Measurements from ENCODE around the gene PTPRM. TPM values are rescaled to one million over a fixed set of nuclear protein-coding genes. Genes with fewer than 3 reads are reported as not detected.

The PTPRM gene
- total and polyA plus RNA-seq, 2 of the 8 experiments (the other 6 are each of a cell fraction or from before 2014, with no cell fraction given): 4.1 to 7.0 TPM

DNA sequence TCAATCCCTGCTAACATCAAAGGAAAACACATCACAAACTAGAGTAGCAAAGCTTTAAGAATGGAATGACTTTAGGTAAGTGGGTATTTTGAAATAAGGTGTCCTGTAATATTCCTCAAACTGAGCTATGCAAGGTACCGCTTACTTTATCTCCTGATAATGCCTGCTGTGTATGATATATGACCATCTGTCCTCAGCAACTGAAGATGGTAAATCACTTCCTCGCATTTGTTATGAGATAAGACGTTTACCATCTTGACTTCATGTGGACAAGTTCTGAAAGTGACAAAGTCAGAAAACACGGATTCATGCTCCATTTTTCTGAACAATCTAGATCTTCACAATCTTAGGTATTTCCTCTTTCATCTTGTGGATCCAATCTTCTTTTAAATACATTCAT, 49.3 kb upstream of the PTPRM start:
- no peaks in the 10 kb centered on the region for H3K23me2 ChIP-seq (ENCODE audit: low read depth, low read length)
- no peak overlapping the region for H3K4ac ChIP-seq (replicated peaks; ENCODE audit: insufficient read length, low read depth, low read length)
- no peak overlapping the region for H2BK5ac ChIP-seq (ENCODE audit: low read depth, low read length)
- H3K27ac ChIP-seq (ENCODE audit: low read depth, low read length): no peak overlapping the region
- FAIRE-seq (no peak), DNase-seq (ENCODE audit: low read depth in 1 of 2, low spot score in 2 of 2) (no peak)
- no peak overlapping the region for H2AK5ac ChIP-seq (ENCODE audit: low read depth, low read length)
- WGBS, 2 experiments (ENCODE audit: extremely low coverage in 1 of 2, insufficient coverage in 1 of 2, insufficient read length in 1 of 2, insufficient replicate concordance in 2 of 2, low coverage in 1 of 2, low lambda C conversion rate in 2 of 2, missing lambda C conversion rate in 1 of 2): 94% methylated on average over 4 of the region's 4 CpGs; no CpG with 5 or more reads in 1 of the 2 experiments
- no peak overlapping the region for H2BK20ac ChIP-seq (ENCODE audit: low read length)
- H3K36me3 ChIP-seq (ENCODE audit: control insufficient read depth in 2 of 4, insufficient read depth in 4 of 4, low read length in 3 of 4): no peaks in the 10 kb centered on the region
- peaks cover 0 to 25% (median 7%) of the 10 kb centered on the region in 4 experiments; a peak in 5 of 7 replicates for H3K4me1 ChIP-seq (replicated peaks in 1 of 4; ENCODE audit: control insufficient read depth in 3 of 4, insufficient read depth in 4 of 4, low read length in 3 of 4)
- POLR2A ChIA-PET (ENCODE audit: partially characterized antibody): no interaction called here
- no peaks in the 10 kb centered on the region for H4K20me1 ChIP-seq (replicated peaks in 1 of 2; ENCODE audit: control insufficient read depth in 1 of 2, insufficient read depth in 2 of 2, low read length in 2 of 2)
- no peaks in the 10 kb centered on the region for H3K79me2 ChIP-seq (ENCODE audit: control insufficient read depth in 1 of 2, insufficient read depth in 2 of 2, low read length in 2 of 2)
- H2AFZ ChIP-seq (ENCODE audit: low read length): no peak overlapping the region
- no peak overlapping the region for H4K5ac ChIP-seq (ENCODE audit: insufficient read length, low read depth, low read length)
- CTCF ChIA-PET (ENCODE audit: partially characterized antibody): interaction anchor here (1.3 kb wide), 1 partner anchor 19 kb away, joined by 3 read pairs; no protein-coding TSS in a partner anchor
- no peak overlapping the region for H2BK120ac ChIP-seq (replicated peaks; ENCODE audit: low read depth, low read length)
- H3K56ac ChIP-seq (replicated peaks; ENCODE audit: insufficient read length, low read depth, low read length): no peak overlapping the region
- H3K18ac ChIP-seq (ENCODE audit: extremely low read depth, low read length): no peak overlapping the region
- no peaks in the 10 kb centered on the region for H3K27me3 ChIP-seq (replicated peaks in 1 of 4; ENCODE audit: control insufficient read depth in 3 of 4, extremely low read depth in 1 of 4, insufficient read depth in 3 of 4, low read length in 3 of 4)
- no peak overlapping the region for H2BK15ac ChIP-seq (ENCODE audit: low read length)
- no peak overlapping the region for H4K91ac ChIP-seq (replicated peaks; ENCODE audit: insufficient read length, low read length)
- no peak overlapping the region for H3K4me2 ChIP-seq (ENCODE audit: insufficient read depth in 1 of 2, low read depth in 2 of 2, low read length in 2 of 2)
- no peak overlapping the region for H3K23ac ChIP-seq (ENCODE audit: insufficient read length)
- no peak for TF ChIP-seq HDAC6 (IDR thresholded peaks at IDR 0.05; ENCODE audit: low read depth, low read length)
- no peak for TF ChIP-seq EP300 (IDR thresholded peaks at IDR 0.05; ENCODE audit: borderline replicate concordance in 1 of 2, low read depth in 2 of 2, low read length in 2 of 2)
- TF ChIP-seq ASH2L (IDR thresholded peaks at IDR 0.05; ENCODE audit: low read length): no peak
- TF ChIP-seq, protein P1, sequence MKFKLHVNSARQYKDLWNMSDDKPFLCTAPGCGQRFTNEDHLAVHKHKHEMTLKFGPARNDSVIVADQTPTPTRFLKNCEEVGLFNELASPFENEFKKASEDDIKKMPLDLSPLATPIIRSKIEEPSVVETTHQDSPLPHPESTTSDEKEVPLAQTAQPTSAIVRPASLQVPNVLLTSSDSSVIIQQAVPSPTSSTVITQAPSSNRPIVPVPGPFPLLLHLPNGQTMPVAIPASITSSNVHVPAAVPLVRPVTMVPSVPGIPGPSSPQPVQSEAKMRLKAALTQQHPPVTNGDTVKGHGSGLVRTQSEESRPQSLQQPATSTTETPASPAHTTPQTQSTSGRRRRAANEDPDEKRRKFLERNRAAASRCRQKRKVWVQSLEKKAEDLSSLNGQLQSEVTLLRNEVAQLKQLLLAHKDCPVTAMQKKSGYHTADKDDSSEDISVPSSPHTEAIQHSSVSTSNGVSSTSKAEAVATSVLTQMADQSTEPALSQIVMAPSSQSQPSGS (IDR thresholded peaks at IDR 0.05; ENCODE audit: low read length): no peak
- TF ChIP-seq KDM4A (IDR thresholded peaks at IDR 0.05; ENCODE audit: low read depth, low read length, severe bottlenecking): no peak
- TF ChIP-seq RBBP5 (IDR thresholded peaks at IDR 0.05; ENCODE audit: borderline replicate concordance, low read depth, low read length): no peak
- TF ChIP-seq, protein P2, sequence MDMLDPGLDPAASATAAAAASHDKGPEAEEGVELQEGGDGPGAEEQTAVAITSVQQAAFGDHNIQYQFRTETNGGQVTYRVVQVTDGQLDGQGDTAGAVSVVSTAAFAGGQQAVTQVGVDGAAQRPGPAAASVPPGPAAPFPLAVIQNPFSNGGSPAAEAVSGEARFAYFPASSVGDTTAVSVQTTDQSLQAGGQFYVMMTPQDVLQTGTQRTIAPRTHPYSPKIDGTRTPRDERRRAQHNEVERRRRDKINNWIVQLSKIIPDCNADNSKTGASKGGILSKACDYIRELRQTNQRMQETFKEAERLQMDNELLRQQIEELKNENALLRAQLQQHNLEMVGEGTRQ (IDR thresholded peaks at IDR 0.05; ENCODE audit: low read length): no peak
- TF ChIP-seq BRCA1 (IDR thresholded peaks at IDR 0.05; ENCODE audit: low read depth, low read length): no peak
- no peak for TF ChIP-seq RFX5 (IDR thresholded peaks at IDR 0.05; ENCODE audit: borderline replicate concordance, low read depth, low read length)
- no peaks in the 10 kb centered on the region for H3K79me1 ChIP-seq (ENCODE audit: low read depth, low read length)
- no peak overlapping the region for H3K14ac ChIP-seq (ENCODE audit: insufficient read length)
- H3K9me3 ChIP-seq (ENCODE audit: insufficient read depth in 2 of 2, low read depth in 1 of 2, low read length in 1 of 2): no peaks in the 10 kb centered on the region
- H3K9ac ChIP-seq (replicated peaks in 1 of 4; ENCODE audit: extremely low read depth in 1 of 4, low read depth in 3 of 4, low read length in 3 of 4): no peak overlapping the region
- no peak overlapping the region for H4K8ac ChIP-seq (ENCODE audit: extremely low read depth, insufficient read depth, low read length)
- H3K4me3 ChIP-seq (ENCODE audit: extremely low read depth in 1 of 4, insufficient read depth in 2 of 4, low read depth in 3 of 4, low read length in 4 of 4): no peak overlapping the region
- no peak overlapping the region for H2BK12ac ChIP-seq (ENCODE audit: low read depth, low read length)
